GM18502 (cell line): Measurements from ENCODE around the gene ABCB4.
A peak's percentile ranks its signal among the peaks of the same experiment; 100 is the strongest.
"Not testable (repeated sequence)": the region's sequence is repeated elsewhere in the genome, so short reads cannot be mapped to it uniquely, and the experiment has no call there.

Experiments used
- ATAC-seq: cut with Tn5 transposase; IDR thresholded peaks from one replicate; pipeline ENCODE4 v1.9.1; 2021; ENCODE audit warnings: mild to moderate bottlenecking; ENCODE audit not compliant: unreplicated experiment, poor library complexity

Gene ABCB4

DNA sequence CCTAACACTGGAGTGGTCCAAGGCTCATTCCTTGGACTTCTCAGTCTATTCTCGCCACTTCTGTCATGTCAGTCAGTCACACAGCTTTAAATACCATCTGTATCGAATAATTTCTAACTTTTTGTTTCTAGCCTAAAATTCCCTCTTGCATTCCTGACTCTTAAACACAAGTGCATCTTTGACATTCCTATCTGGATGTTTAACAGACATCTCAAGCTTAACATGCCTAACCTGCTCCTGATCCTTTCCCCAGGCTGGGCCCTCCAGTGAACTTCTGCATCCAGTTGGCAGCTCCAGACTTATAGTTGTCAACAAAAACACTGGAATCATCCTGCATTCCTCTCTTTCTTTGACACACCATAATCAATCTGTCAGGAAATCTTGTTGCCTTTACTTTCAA lies 4.5 kb upstream of the ABCB4 start:
- ATAC-seq, result no peak

- ATAC-seq, result no peak
Observed at GRCh38 chr7:87476179-87476557, 688 bp upstream of the ABCB4 start.

- ATAC-seq, result peak; percentile 78
Observed at GRCh38 chr7:87474533-87475358, 734 bp downstream of the ABCB4 start.

- ATAC-seq, result no peak
Observed at GRCh38 chr7:87473986-87474385, 1.5 kb downstream of the ABCB4 start.

DNA sequence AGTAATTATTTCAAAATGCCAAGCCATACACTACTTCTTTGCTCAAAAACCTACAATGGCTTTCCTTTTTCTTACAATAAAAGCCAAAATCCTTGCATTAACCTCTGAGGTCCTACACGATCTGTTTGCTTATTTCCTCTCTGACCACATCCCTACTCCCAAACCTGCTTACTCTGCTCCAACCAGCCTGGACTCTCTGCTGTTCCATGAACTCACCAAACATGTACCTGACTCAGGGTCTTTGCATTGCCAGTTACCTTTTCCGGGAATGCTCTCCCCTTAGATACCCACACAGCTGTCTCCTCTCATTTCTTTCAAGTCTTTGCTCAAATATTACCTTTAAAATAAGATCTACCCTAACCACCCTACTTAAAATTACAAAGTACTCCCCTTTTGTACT lies 2.3 kb downstream of the ABCB4 start:
- no peak for ATAC-seq

- no peak for ATAC-seq
Observed at GRCh38 chr7:87471473-87471872, 4.0 kb downstream of the ABCB4 start.

DNA sequence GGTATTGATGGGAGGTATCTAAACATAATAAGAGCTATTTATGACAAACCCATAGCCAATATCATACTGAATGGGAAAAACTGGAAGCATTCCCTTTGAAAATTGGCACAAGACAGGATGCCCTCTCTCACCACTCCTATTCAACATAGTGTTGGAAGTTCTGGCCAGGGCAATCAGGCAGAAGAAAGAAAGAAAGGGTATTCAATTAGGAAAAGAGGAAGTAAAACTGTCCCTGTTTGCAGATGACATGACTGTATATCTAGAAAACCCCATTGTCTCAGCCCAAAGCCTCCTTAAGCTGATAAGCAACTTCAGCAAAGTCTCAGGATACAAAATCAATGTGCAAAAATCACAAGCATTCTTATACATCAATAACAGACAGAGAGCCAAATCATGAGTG lies 6.3 kb downstream of the ABCB4 start:
- ATAC-seq, result not testable (repeated sequence)

GRCh38 chr7:87465534-87465880 lies 10.0 kb downstream of the ABCB4 start:
- not testable (repeated sequence) for ATAC-seq

DNA sequence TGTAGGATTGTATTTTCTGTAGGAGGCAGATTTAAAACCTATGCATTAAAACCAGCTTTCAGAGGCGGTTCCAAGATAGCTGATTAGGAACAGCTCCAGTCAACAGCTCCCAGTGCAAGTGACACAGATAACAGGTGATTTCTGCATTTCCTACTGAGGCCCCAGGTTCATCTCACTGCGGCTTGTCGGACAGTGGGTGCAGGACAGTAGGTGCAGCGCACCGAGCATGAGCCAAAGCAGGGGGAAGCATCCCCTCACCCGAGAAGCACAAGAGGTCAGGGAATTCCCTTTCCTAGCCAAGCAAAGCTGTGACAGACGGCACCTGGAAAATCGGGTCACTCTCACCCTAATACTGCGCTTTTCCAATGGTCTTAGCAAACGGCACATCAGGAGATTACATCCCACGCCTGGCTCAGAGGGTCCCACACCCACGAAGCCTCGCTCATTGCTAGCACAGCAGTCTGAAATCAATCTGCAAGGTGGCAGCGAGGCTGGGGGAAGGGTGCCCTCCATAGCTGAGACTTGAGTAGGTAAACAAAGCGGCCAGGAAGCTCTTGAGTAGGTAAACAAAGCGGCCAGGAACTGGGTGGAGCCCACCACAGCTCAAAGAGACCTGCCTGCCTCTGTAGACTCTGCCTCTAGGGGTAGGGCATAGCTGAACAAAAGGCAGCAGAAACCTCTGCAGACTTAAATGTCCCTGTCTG lies 10.5 kb downstream of the ABCB4 start:
- ATAC-seq, result not testable (repeated sequence)

DNA sequence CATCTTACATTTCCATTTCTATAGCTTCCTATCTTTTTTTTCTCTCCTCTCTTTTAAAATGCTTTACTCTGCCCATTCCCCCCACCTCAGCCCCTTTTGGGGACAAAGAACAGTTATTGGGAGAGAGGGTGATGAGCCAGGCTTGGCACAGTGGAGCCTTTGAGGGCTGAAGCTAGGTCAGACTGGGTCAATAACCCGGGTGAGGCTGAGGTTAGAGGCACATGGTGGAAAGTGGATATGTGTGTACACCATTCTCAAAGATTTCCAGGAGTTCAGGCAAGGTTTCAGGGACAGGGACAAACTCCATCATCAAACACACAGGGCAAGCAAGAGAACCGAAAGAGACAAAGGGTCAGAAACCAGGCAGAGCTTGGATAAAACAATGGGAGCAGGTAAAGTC lies 11.5 kb downstream of the ABCB4 start:
- ATAC-seq, result no peak

- ATAC-seq, result not testable (repeated sequence)
Observed at GRCh38 chr7:87460444-87460843, 15.0 kb downstream of the ABCB4 start.

GRCh38 chr7:87459941-87460340 lies 15.5 kb downstream of the ABCB4 start:
- no peak for ATAC-seq

GRCh38 chr7:87458148-87458547 lies 17.3 kb downstream of the ABCB4 start:
- ATAC-seq, result no peak

- ATAC-seq, result no peak
Observed at GRCh38 chr7:87456247-87456646, 19.2 kb downstream of the ABCB4 start.

DNA sequence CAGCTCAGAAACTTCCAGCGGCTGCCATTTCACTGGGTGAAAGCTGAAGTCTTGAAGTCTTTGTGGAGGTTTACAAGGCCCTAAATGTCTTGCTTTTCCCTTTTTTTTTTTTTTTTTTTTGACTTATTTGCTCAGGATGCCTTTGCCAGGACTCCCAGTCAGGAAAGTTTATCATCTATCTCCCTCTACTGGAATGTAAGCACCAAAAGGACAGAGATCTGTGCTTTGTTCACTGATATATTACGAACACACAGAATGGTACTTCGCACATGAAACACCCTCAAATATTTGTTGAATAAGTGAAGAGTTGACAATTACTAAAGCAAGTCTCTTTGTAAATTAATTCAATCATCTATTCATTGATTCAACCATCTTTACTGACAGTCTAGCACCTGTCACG lies 23.2 kb downstream of the ABCB4 start:
- ATAC-seq, result no peak

DNA sequence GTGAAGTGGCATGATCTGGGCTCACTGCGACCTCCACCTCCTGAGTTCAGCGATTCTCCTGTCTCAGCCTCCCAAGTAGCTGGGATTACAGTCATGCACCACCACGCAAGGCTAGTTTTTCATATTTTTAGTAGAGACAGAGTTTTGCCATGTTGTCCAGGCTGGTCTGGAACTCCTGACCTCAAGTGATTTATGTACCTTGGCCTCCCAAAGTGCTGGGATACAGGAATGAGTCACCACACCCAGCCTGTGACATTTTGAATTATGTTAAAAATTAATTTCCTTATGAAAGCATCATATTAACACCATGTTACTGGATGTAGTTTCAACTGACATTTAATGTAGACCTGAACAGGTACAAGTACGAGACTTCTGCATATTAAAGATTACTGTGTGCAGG lies 24.3 kb downstream of the ABCB4 start:
- no peak for ATAC-seq

- ATAC-seq, result no peak
Observed at GRCh38 chr7:87450706-87451105, 24.8 kb downstream of the ABCB4 start.

DNA sequence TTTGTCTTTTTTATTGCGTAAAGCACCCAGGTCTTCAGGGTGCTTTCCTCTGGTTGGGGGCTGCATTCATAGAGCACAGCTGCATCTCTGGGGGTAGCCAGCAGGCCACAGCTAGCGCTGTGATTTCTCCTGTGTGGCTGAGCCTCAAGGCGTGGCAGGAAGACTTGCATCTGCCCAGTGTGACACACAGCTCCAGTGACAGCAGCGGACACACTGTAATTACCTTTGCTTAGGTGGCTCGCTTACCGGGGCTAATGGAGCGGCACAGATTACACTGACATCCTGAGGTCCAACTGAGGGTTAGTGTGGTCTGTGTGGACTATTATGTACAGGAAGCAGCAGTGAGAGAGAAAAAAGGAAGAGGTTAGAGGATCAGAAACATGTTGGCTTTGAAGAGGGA lies 27.1 kb downstream of the ABCB4 start:
- peak; percentile 35 for ATAC-seq

DNA sequence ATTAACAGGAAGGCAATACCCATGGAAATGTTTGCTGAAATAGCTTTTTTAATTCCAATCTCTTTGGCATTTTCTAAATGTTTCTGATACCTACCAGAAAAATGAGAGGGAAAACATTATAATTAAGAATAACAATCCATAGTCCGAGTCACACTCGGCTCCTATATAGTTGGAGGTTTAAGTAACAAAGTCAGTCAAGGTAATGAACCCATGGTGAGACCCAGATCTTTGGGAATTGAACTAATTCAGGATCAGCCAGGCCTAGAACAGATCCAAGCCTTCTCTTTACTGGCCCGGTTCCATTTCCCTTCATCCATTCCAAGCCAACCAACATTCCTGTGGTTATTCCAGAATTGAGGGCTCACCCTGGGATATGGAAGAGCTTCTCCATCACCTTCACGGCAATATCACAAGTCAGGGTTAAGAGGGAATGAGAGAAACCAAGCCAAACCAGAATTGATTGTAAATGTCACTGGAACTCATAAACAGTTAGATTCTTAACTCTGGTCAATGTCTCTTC lies 28.3 kb downstream of the ABCB4 start:
- no peak for ATAC-seq

DNA sequence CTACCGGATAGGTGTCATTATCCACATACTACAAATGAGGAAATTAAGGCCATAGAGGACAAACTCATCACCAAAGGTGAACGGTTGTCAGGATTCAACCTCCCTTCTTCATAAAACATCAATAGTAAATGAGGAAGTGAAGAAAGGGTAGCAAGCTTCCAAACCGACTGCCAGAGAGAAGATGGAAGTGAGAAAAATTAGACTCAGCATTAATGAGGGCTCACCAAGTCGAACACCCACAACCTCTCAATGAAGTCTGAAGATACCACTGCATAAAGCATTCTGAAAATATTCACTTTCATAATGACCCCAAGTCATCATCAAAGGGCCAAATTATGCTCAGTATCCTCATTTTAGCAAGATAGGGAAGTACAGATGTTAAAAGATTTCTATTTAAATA lies 29.6 kb downstream of the ABCB4 start:
- peak; percentile 97 for ATAC-seq

- ATAC-seq, result peak; percentile 55
Observed at GRCh38 chr7:87435546-87435945, 39.9 kb downstream of the ABCB4 start.

DNA sequence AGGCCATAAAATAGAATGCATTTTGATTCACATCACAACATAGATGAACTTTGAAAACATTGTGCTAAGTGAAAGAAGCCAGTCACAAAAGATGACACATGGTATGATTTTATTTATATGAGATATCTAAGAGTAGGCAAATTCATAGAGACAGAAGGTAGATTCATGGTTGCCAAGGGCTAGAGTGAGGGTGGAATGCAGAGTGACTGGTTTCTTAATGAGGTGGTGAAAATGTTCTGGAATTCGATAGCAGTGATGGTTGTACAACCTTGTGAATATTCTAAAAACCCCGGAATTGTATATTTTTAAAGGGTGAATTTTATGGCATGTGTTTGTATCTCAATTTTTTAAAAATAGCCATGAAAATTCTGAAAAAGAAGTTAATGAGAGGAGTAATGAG lies 42.9 kb downstream of the ABCB4 start:
- no peak for ATAC-seq
